Measurements from ENCODE around the gene ICE2. TPM values are rescaled to one million over a fixed set of nuclear protein-coding genes. Genes with fewer than 3 reads are reported as not detected.

Gene ICE2
- total RNA-seq, 1 donor from 2014 or later: 85.1 TPM

DNA sequence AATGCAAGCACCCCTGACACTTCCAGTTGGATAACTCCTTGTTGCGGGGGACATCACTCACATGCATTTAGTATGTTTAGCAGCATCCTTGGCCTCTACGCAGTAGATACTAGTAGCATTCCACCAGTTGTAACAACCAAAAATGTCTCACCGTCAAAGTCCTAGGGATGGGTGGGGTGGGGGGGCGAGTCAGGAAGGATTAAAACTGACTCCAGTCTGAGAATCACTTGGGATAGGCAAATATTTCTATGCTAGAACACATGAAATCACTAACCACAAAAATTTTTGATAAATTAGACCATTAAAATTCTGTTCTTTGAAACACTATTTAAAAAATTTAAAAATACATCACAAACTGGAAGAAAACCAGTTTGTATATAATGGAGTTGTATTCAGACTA lies 18.0 kb downstream of the ICE2 start:
- Mint-ChIP-seq H3K36me3 (ENCODE audit: insufficient read depth) (peaks cover 9% of the 10 kb centered on the region), H3K4me1 (ENCODE audit: low read depth) (no peaks in the 10 kb centered on the region)
- TF ChIP-seq, protein P1, sequence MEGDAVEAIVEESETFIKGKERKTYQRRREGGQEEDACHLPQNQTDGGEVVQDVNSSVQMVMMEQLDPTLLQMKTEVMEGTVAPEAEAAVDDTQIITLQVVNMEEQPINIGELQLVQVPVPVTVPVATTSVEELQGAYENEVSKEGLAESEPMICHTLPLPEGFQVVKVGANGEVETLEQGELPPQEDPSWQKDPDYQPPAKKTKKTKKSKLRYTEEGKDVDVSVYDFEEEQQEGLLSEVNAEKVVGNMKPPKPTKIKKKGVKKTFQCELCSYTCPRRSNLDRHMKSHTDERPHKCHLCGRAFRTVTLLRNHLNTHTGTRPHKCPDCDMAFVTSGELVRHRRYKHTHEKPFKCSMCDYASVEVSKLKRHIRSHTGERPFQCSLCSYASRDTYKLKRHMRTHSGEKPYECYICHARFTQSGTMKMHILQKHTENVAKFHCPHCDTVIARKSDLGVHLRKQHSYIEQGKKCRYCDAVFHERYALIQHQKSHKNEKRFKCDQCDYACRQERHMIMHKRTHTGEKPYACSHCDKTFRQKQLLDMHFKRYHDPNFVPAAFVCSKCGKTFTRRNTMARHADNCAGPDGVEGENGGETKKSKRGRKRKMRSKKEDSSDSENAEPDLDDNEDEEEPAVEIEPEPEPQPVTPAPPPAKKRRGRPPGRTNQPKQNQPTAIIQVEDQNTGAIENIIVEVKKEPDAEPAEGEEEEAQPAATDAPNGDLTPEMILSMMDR (IDR thresholded peaks at IDR 0.05; ENCODE audit: unreplicated experiment): no peak

DNA sequence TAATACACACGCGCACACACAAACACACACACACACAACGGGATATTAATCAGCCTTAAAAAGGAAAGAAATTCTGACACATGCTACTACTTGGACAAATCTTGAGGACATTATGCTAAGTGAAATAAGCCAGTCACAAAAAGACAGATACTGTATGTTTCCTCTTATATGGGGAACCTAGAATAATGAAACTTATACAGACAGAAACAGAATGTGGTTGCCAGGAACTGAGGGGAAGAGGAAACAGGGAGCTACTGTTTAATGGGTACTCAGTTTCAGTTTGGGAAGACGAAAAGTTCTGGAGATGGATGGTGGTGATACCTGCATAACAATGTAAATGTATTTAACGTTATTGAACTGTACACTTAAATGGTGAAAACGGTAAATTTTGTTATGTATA lies 20.2 kb downstream of the ICE2 start:
- H3K36me3 Mint-ChIP-seq (ENCODE audit: insufficient read depth): peaks cover 15% of the 10 kb centered on the region
- no peaks in the 10 kb centered on the region for H3K27me3 Mint-ChIP-seq
- DNase-seq (ENCODE audit: low spot score, unreplicated experiment): no peak
- H3K4me3 Mint-ChIP-seq (ENCODE audit: low read depth): no peak overlapping the region
- TF ChIP-seq, protein P1 (IDR thresholded peaks at IDR 0.05; ENCODE audit: unreplicated experiment): no peak
- H3K27ac Mint-ChIP-seq: no peak overlapping the region
- no peaks in the 10 kb centered on the region for H3K4me1 Mint-ChIP-seq (ENCODE audit: low read depth)
- no peaks in the 10 kb centered on the region for H3K9me3 Mint-ChIP-seq (ENCODE audit: low read depth)

More for the DNA sequence above, 18.0 kb downstream of the ICE2 start:
- Mint-ChIP-seq H3K4me3 (ENCODE audit: low read depth) (no peak overlapping the region), H3K27ac (no peak overlapping the region), H3K27me3 (no peaks in the 10 kb centered on the region), H3K9me3 (ENCODE audit: low read depth) (no peaks in the 10 kb centered on the region)
- DNase-seq (ENCODE audit: low spot score, unreplicated experiment): no peak

DNA sequence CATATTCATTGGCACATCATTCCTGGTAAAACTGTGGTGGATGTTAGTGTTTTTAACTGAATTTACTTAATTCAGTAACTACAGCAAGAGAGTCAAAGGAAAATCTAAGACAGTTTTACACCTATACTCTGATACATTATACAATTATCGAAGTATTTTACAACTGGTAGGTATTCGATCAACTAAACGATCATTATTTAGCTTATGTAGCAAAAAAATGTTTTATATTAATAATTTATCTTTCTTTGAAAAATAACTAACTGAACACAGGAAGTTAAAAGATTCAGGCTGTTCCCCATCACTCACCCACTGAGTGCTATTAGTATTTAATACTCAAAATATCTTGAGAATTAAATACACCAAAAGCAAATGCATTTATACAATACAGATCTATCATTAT lies 21.0 kb downstream of the ICE2 start:
- Mint-ChIP-seq H3K9me3 (ENCODE audit: low read depth) (no peaks in the 10 kb centered on the region), H3K36me3 (ENCODE audit: insufficient read depth) (peaks cover 17% of the 10 kb centered on the region), H3K27me3 (no peaks in the 10 kb centered on the region), H3K4me1 (ENCODE audit: low read depth) (no peaks in the 10 kb centered on the region), H3K27ac (no peak overlapping the region), H3K4me3 (ENCODE audit: low read depth) (no peak overlapping the region)
- TF ChIP-seq, protein P1 (IDR thresholded peaks at IDR 0.05; ENCODE audit: unreplicated experiment): no peak
- no peak for DNase-seq (ENCODE audit: low spot score, unreplicated experiment)

DNA sequence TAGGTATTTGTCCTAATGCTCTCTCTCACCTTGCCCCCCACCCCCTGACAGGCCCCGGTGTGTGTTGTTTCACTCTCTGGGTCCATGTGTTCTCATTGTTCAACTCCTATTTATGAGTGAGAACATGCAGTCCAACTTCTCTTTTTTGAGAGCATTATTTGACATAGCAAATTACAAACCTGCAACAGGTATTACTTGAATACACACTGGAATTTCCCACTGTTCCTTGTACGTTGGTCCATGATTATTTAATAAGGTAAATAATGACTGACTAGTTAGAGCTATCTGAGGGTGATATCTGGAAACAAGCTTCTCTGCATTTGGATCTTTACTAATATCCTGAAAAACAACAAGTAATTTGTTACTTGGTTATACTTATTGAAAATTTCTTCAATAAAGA lies 24.1 kb downstream of the ICE2 start:
- peaks cover 17% of the 10 kb centered on the region for H3K36me3 Mint-ChIP-seq (ENCODE audit: insufficient read depth)
- H3K4me1 Mint-ChIP-seq (ENCODE audit: low read depth): no peaks in the 10 kb centered on the region
- no peaks in the 10 kb centered on the region for H3K9me3 Mint-ChIP-seq (ENCODE audit: low read depth)
- no peak for DNase-seq (ENCODE audit: low spot score, unreplicated experiment)
- TF ChIP-seq, protein P1 (IDR thresholded peaks at IDR 0.05; ENCODE audit: unreplicated experiment): no peak
- no peaks in the 10 kb centered on the region for H3K27me3 Mint-ChIP-seq
- no peak overlapping the region for H3K27ac Mint-ChIP-seq
- H3K4me3 Mint-ChIP-seq (ENCODE audit: low read depth): no peak overlapping the region

DNA sequence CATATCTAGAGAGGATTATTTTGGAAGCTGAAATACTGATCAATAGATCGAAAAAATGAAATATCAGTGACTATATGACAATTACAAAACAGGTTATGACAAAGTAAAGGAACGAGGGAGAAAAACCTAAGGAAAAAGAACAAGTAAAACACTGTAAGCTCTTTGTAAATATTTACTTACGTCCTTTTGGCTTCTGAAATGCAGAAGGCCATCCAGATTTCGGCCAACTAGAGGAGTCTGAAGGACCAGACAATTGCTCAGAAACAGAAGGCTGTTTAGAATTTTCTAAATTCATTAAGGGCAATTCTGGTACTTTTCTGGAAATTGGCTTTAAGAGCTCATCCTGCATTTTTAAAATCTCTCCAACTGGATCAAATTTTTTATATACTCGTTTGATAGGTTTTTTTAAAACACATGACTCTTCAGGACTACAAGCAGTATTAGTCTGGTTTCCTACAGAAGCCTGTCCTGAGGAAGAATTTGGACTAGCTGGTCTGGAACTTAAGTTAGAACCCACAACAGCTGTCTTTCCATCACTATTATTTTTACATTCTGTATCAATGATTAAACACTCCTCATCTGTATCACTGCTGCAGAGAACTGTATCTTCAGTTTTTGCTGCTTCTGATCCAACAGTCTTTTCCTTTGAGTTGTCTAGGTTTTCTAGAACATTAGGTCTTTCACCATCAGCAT lies 30.1 kb downstream of the ICE2 start:
- no peak for DNase-seq (ENCODE audit: low spot score, unreplicated experiment)
- Mint-ChIP-seq H3K4me3 (ENCODE audit: low read depth) (no peak overlapping the region), H3K27ac (no peak overlapping the region), H3K9me3 (ENCODE audit: low read depth) (no peaks in the 10 kb centered on the region), H3K4me1 (ENCODE audit: low read depth) (no peaks in the 10 kb centered on the region), H3K36me3 (ENCODE audit: insufficient read depth) (peaks cover 13% of the 10 kb centered on the region), H3K27me3 (no peaks in the 10 kb centered on the region)
- TF ChIP-seq, protein P1 (IDR thresholded peaks at IDR 0.05; ENCODE audit: unreplicated experiment): no peak

All from progenitor cell of endocrine pancreas (in vitro differentiated cells).